HuH-7.5 (cell line): ENCODE data around the gene ZFPM1.
"Not testable (repeated sequence)": the region's sequence is repeated elsewhere in the genome, so short reads cannot be mapped to it uniquely, and the experiment has no call there.

Experiments used
- DNase-seq: peaks from one replicate; pipeline ENCODE4 v3.0.0; 2011; ENCODE audit warnings: low spot score

ZFPM1 gene

GRCh38 chr16:88453217-88453531 lies at the start of gene ZFPM1:
Gene ZFPM1, plus strand, starts transcription at chr16:88453280. Its CDS starts 359 bp downstream, at chr16:88453639.
- DNase-seq = no peak

DNA sequence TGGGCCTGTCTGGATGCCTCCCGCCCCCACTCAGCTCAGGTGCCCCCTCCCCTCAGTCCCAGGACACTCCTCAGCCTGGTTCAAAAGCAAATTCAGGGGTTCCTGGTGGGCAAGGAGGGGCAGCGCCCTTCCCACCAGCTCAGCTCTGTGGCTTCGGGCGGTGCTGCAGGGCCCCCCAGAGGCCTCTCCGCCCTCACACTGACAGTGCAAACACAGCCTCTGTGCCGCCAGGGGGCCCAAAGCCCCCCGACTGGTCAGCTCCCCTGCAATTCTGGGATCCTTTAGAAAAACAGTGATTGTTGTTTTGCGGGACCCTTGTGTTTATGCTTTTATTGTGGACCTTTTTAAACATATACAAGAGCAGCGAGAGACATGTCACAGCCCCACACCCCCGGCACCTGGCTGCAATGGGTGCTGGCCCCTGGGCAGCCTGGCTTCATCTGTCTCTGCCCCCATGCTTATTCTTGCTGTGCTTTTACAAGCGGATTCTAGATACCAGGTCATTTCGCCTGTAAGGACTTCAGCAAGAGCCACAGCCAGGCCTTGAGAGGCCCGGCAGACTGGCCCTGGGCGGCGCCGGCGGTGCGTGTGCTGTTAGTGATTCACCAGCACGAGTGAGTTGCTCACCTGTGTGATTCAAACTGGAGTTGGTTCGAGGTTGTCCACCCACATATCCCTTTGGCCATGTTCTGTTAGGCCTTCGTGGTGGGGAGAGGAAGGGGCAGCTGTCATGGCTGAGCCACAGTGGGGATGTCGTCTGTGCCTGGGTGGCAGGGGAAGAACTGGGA lies 49.1 kb upstream of the ZFPM1 start:
- no peak for DNase-seq

- no peak for DNase-seq
Observed at GRCh38 chr16:88404769-88405168, 48.3 kb upstream of the ZFPM1 start.

DNA sequence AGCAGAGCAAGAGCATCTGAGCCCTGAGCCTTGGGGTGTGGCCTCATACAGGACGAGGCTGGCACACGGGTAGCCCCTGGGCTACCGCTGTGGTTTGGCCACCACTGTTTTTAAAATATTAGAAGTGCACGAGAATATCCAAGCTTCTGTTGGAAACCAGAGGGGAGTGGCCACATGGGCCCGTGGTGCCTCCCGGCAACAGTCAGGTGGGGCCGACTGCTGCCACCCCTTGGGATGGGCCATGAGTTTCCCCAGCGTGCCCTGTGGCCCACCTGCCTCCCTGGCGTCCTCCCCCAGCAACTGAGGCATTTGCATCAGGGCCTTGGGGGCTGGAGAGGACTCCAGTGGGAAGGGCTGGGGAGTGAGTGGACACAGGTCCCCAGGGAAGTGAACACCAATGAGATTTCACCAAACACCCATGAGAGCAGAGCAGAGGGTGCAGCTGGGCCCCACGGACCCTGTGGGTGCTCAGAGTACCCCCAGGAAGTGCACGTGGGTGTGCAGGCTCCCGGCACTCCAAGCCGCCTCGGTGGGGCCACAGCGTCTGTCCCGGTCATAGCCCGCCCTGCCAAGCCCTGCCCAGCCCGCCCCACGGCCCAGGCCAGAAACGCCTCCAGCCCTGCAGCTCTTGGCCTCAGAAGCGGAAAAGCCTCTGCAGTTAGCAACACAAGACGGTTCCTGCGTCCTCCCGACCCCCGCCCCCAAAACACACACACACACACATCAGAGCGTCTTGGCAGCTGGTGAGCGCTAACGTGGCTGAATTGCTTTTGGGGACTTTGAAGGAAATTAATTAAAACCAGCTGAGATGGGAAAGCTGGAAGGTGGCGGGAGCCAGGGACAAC lies 47.6 kb upstream of the ZFPM1 start:
- no peak for DNase-seq

DNA sequence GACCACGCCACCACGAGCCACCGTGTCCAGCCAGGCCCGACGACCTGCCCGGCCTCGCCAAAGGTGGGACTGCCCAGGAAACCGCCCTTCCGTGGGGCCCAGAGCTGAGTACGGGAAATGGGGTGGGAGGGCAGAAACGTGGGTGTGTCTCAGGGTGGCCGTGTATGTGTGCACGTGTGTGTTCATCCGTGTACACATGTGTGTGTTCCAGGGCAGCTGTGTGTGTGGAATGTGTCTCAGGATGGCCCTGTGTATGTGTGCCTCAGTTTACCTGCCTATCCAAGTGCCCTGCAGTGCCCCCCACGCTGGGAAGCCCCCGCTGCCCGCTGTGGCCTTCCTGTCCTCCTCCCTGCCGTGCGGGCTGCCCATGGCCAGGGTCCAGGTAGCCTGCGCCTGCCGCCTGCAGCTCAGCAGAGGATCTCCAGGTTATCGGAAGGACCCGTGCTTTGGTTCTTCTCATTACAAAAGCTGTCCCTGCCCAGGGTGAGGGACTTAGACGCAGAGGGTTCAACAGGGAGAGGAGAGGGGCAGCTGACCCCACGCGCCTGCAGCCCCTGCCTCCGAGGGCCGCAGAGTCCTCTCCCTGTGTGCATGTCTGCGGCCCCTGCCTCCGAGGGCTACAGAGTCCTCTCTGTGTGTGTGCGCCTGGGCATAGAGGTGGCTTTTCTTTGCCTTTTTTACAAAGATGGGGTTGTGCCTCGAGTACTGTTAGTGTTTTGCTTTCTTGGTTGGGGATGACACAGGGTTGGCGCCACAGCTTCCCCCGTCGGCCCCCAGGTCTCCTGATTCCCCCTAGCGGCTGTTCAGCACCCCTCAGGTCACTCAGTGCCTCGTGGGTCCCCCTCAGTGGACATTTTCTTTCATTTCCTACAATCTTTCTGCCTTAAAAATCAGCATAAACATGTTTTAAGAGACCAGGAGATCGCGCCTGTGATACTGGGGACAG lies 46.7 kb upstream of the ZFPM1 start:
- no peak for DNase-seq

GRCh38 chr16:88407042-88407420 lies 46.0 kb upstream of the ZFPM1 start:
- no peak for DNase-seq

DNA sequence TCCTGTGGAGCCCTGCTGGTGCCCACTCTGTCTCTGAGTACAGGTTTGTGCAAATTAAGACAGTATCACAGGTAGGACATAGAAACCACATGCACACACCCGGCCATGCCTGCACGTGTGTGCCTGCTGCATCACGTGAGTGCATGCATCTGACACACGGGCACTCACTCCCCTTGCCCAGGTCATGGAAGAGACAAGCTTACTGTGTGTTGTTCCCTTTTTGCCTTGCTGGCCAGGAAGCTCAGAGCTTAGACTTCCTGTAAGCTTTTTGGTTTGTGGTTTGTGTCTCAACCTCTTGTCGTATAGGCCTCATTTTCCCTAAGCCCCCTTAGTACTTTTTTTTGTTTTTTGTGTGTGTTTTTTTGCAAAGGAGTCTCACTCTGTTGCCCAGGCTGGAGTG lies 45.3 kb upstream of the ZFPM1 start:
- DNase-seq = no peak

DNA sequence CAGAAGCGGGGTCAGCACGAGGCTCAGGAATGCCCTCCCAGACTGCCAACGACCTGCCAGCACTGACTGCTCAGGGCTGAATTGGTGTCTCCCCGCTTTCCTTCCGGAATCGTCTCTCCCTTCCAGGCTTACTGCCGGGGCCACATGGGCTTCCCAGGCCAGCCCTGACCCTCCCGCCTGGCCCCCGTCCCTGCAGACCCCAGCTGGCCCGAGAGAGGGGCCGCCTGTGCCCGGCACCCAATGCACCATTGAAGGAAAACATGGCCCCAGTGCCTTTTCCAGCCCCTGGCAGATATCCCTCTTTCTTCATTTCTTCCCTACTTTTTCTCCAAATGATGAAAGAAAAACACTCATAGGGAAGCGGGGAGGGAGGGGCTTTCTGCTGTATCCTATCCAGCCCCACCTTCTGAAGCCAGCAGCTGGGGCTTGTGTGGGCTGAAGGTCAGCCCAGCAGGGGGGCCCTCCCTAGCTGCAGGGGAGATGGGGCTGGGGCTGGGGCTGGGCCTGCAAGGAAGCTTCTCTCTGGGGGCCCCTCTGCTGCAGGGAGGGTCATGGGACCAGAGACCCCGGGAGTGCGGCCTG lies 44.4 kb upstream of the ZFPM1 start:
- no peak for DNase-seq

GRCh38 chr16:88409296-88410065 lies 43.6 kb upstream of the ZFPM1 start:
- DNase-seq = no peak

GRCh38 chr16:88410297-88410968 lies 42.6 kb upstream of the ZFPM1 start:
- DNase-seq = not testable (repeated sequence)

- no peak for DNase-seq
Observed at GRCh38 chr16:88411951-88412576, 41.0 kb upstream of the ZFPM1 start.

- no peak for DNase-seq
Observed at GRCh38 chr16:88412766-88413165, 40.3 kb upstream of the ZFPM1 start.

GRCh38 chr16:88413231-88413630 lies 39.8 kb upstream of the ZFPM1 start:
- DNase-seq = no peak

DNA sequence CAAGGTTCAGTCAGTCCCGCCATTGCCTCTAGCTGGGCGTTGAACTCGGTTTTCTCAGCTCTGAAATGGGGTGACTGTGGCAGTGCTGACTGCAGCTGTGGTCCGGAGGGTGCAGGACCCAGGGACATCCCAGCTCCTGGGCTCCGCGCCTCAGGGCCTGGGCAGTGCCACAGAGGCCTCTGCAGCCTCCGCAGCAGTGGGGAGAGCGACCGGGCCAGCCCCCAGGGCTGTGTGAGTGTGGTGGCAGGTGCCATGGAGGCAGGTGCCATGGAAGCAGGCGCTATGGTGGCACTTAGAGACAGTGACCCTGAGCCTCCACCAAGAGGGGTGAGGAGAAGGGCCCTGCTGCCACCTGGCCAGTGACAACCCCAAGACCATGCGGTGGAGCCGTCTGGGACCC lies 39.4 kb upstream of the ZFPM1 start:
- no peak for DNase-seq

GRCh38 chr16:88414521-88415380 lies 38.3 kb upstream of the ZFPM1 start:
- DNase-seq = no peak

GRCh38 chr16:88415381-88415705 lies 37.7 kb upstream of the ZFPM1 start:
- no peak for DNase-seq

DNA sequence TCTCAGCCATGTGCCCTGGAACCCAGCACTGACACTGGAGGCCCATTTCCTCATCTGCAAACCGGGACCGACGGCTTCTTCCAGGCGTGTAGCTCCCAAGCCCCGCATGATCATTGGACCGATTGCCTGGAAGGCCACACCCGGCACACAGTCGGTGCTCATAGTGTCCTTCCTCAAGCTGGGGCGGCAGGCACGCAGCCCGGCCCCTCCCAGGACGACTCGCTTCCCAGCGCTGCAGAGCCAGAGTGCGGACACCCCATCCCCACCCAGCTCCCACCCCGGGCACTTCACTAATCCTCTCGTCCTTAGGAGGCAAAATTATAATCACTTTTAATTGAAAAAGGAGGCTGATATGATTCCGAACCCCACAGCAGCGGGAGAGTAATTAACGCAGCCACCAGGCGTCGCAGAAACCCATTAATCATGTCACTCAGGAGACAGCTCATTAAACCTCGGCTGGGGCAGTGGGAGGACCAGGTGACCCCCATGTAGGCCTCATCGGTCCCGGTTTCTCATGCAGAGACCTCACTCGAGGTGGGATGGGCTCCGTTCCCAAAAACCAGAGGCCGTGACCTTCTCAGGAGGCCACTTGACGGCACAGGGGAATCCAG lies 37.3 kb upstream of the ZFPM1 start:
- DNase-seq = no peak

DNA sequence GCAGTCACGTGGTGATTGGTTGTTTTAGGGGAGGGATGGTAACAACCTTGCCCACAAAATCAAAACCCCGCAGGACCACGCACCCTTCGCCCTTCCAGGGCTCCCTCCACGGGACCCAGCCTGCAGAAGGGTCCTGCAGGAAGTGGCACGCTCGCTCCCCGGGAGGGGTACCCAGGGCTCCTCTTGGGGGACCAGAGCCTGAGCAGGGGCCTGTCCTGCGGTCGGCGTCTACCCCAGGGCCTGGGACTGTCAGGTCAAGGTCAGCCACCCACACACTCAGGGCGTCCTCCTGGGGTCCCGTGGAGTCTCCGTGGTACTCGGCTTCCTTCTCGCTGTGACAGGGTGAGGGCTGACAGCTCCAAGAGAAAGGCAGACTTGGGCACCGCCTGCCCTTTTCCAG lies 36.4 kb upstream of the ZFPM1 start:
- DNase-seq = no peak
